NT2/D1 (cell line): ENCODE results near the gene UPK3A.

ENCODE experiments used
- SUZ12 ChIP-seq: IDR thresholded peaks from 2 replicates; pipeline ENCODE4 v1.6.1; 2011; ENCODE audit not compliant: insufficient read length, insufficient read depth; ENCODE audit errors: extremely low read depth
- YY1 ChIP-seq: IDR thresholded peaks from 2 replicates; pipeline ENCODE4 v1.6.1; 2011; ENCODE audit not compliant: insufficient read length, insufficient read depth

DNA sequence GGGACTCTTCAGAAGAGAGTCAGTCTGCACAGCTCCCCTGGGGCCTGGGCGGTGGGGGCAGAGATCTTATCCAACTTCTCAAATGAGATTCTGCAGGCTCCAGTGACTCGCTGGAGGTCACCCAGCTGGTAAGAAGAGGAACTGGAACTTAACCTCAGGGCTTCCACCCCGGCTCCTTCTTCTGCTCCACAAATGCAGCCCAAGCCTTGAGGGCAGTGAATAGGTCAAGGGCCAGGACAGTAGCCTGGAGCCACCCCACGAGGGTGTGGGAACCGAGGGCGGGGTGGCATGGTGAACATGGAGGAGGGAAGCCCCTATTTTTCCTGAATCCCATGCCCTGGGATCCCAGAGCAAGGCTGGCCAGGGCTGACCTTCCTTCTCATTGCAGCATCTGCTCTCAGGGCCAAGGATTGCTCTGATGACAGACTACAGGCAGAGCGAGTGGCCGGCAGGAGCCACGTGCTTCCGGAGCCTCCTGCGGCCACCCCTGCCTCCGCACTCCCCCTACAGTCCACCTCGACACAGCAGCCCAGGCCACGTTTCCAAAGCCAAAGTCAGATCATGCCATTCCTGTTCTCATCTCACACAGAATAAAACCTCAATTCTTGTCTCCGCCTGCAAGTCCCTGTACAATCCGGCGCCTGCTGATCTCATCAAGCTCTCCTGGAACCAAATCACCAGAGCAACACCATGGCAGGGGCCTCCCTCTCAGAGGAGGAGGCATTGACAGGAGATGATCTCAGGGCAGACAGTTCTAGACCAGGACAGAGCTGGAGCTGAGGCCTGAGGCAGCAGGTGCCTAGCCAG, 21.1 kb upstream of the UPK3A start:
- TF ChIP-seq YY1 (no peak), SUZ12 (no peak)
